ENCODE data around the gene PLPP6.

The PLPP6 gene

DNA sequence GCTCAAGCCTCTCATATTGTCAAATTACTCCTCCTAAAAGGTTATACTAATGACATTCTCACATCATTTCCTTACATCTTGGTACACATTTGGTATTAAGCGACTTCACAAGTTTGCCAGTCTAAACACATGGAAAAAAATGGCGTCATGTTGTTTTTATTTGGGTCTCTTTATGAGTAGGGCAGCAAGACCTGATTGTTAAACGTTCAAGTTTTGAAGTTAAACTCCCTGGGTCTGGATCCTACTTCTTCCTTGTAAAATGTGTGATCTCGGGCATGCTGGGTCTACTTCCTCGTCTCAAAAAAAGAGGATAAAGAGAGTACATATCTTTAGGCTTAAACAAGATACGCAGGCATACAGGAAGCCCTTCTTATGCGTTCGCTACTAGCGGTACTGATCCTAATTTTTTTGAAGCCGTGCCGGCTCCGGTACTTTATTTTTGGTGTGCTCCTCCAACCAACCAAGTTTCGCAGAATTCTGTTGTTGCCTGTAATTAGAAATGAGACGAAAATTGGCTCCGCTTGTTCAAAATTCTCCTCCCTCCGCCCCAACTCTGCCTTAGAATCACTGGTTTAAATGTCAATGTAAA lies 16.7 kb downstream of the PLPP6 start:
- H3K4me3 ChIP-seq (ENCODE audit: low read length), result peak overlapping the region; percentile 88
- DNase-seq (ENCODE audit: low read depth), result no peak

DNA sequence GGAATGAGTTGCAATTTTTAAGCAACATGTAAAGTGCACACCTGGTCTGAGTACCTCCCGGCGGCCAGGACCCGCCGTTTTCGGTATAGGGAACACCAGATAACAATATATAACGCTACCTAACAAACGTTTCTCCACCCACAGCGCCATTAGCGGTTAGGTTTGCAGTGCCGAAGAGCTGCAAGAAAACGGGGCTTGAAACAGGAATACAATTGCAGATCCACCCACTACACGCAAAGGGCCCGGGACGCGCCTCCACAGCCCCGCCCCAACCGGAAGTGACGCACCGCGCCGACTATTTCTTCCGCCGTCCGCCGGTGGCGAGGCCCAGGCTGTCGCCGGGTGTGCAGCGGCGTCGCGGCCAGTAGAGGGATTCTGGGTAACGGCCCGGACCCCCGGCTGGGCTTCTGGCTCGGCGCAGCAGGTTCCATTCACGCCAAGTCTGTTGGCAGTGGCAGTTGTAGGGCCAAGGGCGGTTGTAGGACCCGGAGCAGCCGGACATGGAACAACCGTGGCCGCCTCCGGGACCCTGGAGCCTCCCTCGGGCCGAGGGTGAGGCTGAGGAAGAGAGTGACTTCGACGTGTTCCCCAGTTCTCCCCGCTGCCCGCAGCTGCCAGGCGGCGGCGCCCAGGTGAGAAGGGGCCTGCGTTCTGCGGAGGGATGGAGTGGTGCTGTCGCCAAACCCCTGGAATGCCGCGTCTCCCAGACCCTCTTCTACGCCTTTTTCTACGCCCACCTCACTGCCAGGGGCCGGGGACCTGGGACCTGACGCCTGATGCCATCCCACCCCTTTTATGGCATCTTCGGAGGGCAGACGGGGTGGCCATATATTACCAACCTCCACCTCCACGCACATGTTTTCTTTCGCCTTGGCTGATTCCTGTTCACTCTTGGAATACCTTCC lies 17.4 kb downstream of the PLPP6 start, which contains the start of gene CDC37L1:
CDC37L1 (plus strand) TSS at position 302 of the 905 bp plus-strand sequence; CDS start at position 501, 199 bp downstream.
- peak; percentile 96 for DNase-seq (ENCODE audit: low read depth)
- peak within 1 kb of the TSS; percentile 88 for H3K4me3 ChIP-seq (ENCODE audit: low read length)
- TF ChIP-seq, protein P1, sequence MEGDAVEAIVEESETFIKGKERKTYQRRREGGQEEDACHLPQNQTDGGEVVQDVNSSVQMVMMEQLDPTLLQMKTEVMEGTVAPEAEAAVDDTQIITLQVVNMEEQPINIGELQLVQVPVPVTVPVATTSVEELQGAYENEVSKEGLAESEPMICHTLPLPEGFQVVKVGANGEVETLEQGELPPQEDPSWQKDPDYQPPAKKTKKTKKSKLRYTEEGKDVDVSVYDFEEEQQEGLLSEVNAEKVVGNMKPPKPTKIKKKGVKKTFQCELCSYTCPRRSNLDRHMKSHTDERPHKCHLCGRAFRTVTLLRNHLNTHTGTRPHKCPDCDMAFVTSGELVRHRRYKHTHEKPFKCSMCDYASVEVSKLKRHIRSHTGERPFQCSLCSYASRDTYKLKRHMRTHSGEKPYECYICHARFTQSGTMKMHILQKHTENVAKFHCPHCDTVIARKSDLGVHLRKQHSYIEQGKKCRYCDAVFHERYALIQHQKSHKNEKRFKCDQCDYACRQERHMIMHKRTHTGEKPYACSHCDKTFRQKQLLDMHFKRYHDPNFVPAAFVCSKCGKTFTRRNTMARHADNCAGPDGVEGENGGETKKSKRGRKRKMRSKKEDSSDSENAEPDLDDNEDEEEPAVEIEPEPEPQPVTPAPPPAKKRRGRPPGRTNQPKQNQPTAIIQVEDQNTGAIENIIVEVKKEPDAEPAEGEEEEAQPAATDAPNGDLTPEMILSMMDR (IDR thresholded peaks at IDR 0.05; ENCODE audit: insufficient read depth, low read depth, low read length, missing control alignments), result peak; percentile 60

More for the DNA sequence above, 16.7 kb downstream of the PLPP6 start:
- TF ChIP-seq, protein P1 (IDR thresholded peaks at IDR 0.05; ENCODE audit: insufficient read depth, low read depth, low read length, missing control alignments), result no peak

DNA sequence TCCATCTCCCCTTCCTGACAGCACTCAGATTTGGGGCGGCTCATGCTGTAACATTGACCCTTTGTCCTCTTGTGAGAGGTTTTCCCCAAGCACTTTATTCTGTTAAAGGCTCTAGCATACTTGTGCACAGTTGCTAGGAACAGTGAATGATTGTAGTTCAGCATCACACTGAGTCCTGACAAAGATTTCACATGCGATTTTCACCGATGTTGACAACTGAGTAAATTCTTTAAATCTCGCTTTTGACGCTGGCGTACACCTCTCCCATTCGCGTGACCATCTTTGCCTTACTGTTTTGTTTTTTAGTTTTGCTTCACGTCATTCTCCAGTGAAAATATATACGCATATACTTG lies 18.1 kb downstream of the PLPP6 start:
- H3K4me3 ChIP-seq (ENCODE audit: low read length), result peak overlapping the region; percentile 88
- no peak for DNase-seq (ENCODE audit: low read depth)
- TF ChIP-seq, protein P1 (IDR thresholded peaks at IDR 0.05; ENCODE audit: insufficient read depth, low read depth, low read length, missing control alignments), result no peak

DNA sequence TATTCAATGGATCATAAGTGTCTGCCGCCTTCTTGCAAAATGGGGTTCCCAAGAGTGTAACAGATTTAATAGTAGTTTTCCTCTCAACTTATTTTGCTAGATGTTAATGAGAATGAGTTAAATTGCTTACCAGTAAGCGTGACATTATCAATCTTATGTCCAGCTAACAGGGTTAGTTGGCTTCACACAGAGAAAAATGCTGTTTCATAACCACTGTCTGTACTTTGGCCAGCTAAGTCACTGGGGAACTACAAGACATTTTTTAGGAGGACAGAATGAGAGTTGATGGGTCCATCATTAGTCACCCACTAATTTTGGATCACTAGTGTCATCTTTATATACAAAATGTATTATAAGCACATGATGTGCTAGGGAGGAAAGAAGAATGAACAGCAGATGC lies 18.7 kb downstream of the PLPP6 start:
- H3K4me3 ChIP-seq (ENCODE audit: low read length), result peak overlapping the region; percentile 88
- TF ChIP-seq, protein P1 (IDR thresholded peaks at IDR 0.05; ENCODE audit: insufficient read depth, low read depth, low read length, missing control alignments), result no peak

DNA sequence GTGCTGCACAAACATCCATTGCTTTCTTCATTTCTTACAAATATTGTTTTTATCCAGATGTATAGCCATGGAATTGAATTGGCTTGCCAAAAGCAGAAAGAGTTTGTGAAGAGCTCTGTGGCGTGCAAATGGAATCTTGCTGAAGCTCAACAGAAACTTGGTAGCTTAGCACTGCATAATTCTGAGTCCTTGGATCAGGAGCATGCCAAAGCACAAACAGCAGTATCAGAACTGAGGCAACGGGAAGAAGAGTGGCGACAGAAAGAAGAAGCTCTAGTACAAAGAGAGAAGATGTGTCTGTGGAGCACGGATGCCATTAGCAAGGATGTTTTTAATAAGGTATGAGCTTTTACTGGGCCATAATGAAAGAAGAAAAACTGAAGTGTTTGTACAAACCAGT lies 22.7 kb downstream of the PLPP6 start:
- no peak for DNase-seq (ENCODE audit: low read depth)
- TF ChIP-seq, protein P1 (IDR thresholded peaks at IDR 0.05; ENCODE audit: insufficient read depth, low read depth, low read length, missing control alignments), result no peak
- H3K4me3 ChIP-seq (ENCODE audit: low read length), result no peak overlapping the region

More for the DNA sequence above, 18.7 kb downstream of the PLPP6 start:
- DNase-seq (ENCODE audit: low read depth), result no peak

DNA sequence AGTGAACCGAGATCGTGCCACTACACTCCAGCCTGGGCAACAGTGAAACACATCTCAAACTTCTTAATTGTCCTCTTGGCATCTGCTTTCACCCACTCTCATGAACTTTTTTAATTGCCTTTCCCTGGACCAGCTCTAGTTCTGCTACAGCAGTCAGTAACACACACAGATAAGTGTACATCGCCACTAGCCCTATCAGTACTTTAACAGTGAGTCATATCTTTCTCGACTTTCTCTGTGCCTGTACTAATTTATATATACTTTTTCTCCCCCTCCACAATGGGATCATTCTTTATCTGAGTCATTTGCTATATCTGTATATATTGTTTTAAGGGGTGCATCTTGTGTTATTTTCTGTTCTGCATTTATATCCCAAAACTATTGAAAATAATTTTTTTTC lies 24.0 kb downstream of the PLPP6 start:
- TF ChIP-seq, protein P1 (IDR thresholded peaks at IDR 0.05; ENCODE audit: insufficient read depth, low read depth, low read length, missing control alignments), result no peak
- H3K4me3 ChIP-seq (ENCODE audit: low read length), result no peak overlapping the region
- no peak for DNase-seq (ENCODE audit: low read depth)

All from epithelial cell of esophagus (primary cell).